ENCODE measurements around the gene BANF2.

DNA sequence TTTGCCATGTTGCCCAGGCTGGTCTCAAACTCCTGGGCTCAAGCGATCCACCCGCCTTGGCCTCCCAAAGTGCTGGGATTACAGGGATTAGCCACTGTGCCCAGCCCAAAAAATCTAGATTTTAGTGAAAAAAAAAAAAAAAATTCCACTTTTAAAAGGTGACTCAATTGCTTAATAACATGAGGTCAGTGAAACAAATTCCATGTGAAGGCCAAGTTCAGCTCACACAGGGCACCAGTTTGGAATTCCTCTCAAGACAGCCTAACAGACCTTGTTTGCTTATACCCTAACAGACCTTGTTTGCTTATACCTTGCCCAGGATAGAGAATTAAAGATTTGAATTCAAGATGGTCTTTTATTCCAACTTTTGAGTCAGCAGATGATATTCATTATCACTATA is 22.8 kb upstream of the BANF2 start:
- TF ChIP-seq, protein P1, sequence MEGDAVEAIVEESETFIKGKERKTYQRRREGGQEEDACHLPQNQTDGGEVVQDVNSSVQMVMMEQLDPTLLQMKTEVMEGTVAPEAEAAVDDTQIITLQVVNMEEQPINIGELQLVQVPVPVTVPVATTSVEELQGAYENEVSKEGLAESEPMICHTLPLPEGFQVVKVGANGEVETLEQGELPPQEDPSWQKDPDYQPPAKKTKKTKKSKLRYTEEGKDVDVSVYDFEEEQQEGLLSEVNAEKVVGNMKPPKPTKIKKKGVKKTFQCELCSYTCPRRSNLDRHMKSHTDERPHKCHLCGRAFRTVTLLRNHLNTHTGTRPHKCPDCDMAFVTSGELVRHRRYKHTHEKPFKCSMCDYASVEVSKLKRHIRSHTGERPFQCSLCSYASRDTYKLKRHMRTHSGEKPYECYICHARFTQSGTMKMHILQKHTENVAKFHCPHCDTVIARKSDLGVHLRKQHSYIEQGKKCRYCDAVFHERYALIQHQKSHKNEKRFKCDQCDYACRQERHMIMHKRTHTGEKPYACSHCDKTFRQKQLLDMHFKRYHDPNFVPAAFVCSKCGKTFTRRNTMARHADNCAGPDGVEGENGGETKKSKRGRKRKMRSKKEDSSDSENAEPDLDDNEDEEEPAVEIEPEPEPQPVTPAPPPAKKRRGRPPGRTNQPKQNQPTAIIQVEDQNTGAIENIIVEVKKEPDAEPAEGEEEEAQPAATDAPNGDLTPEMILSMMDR (conservative IDR thresholded peaks at IDR 0.05; ENCODE audit: low read depth, low read length) = no peak
- TF ChIP-seq EZH2phosphoT487 (IDR thresholded peaks at IDR 0.05; ENCODE audit: borderline replicate concordance, low read length) (no peak), EZH2 (IDR thresholded peaks at IDR 0.05; ENCODE audit: low read length, unreplicated experiment) (no peak)

Measured in PC-3 (cell line).